ENCODE measurements around the gene R3HCC1L. TPM values are rescaled to one million over a fixed set of nuclear protein-coding genes. Genes with fewer than 3 reads are reported as not detected.

The R3HCC1L gene
- total and polyA plus RNA-seq, 9 of the 15 experiments (the other 6 are each of a cell fraction or from before 2014, with no cell fraction given) = 9.1 to 17.8 (median 12.6) TPM

DNA sequence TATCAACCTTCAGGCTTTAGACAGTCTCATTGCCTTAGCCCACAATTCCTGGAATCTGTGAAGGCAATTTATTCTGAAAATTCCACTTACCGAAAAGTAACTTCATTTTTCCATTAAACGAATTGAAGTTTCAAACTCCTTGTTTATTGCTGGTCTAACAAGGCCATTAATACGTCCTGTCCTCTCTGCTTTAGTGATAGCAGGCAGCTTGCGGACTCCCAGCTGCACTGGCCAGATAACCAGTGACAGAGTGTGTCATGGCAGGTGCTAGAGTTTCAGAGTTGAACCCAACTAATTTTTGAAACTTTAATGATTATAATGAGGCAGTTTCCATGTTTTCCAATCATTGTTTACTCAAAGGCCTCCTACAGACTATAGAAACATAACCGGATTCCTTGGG lies 102.4 kb downstream of the R3HCC1L start (continued):
- TF ChIP-seq, protein P1, sequence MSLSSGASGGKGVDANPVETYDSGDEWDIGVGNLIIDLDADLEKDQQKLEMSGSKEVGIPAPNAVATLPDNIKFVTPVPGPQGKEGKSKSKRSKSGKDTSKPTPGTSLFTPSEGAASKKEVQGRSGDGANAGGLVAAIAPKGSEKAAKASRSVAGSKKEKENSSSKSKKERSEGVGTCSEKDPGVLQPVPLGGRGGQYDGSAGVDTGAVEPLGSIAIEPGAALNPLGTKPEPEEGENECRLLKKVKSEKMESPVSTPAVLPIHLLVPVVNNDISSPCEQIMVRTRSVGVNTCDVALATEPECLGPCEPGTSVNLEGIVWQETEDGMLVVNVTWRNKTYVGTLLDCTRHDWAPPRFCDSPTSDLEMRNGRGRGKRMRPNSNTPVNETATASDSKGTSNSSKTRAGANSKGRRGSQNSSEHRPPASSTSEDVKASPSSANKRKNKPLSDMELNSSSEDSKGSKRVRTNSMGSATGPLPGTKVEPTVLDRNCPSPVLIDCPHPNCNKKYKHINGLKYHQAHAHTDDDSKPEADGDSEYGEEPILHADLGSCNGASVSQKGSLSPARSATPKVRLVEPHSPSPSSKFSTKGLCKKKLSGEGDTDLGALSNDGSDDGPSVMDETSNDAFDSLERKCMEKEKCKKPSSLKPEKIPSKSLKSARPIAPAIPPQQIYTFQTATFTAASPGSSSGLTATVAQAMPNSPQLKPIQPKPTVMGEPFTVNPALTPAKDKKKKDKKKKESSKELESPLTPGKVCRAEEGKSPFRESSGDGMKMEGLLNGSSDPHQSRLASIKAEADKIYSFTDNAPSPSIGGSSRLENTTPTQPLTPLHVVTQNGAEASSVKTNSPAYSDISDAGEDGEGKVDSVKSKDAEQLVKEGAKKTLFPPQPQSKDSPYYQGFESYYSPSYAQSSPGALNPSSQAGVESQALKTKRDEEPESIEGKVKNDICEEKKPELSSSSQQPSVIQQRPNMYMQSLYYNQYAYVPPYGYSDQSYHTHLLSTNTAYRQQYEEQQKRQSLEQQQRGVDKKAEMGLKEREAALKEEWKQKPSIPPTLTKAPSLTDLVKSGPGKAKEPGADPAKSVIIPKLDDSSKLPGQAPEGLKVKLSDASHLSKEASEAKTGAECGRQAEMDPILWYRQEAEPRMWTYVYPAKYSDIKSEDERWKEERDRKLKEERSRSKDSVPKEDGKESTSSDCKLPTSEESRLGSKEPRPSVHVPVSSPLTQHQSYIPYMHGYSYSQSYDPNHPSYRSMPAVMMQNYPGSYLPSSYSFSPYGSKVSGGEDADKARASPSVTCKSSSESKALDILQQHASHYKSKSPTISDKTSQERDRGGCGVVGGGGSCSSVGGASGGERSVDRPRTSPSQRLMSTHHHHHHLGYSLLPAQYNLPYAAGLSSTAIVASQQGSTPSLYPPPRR (CRISPR knock-in tag; IDR thresholded peaks at IDR 0.05; ENCODE audit: borderline replicate concordance) = no peak
- TF ChIP-seq, protein P2, sequence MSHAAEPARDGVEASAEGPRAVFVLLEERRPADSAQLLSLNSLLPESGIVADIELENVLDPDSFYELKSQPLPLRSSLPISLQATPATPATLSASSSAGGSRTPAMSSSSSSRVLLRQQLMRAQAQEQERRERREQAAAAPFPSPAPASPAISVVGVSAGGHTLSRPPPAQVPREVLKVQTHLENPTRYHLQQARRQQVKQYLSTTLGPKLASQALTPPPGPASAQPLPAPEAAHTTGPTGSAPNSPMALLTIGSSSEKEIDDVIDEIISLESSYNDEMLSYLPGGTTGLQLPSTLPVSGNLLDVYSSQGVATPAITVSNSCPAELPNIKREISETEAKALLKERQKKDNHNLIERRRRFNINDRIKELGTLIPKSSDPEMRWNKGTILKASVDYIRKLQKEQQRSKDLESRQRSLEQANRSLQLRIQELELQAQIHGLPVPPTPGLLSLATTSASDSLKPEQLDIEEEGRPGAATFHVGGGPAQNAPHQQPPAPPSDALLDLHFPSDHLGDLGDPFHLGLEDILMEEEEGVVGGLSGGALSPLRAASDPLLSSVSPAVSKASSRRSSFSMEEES (CRISPR knock-in tag; IDR thresholded peaks at IDR 0.05) = no peak
- TF ChIP-seq LARP7 (IDR thresholded peaks at IDR 0.05) (no peak), TCF7L2 (IDR thresholded peaks at IDR 0.05; ENCODE audit: low read depth, low read length) (no peak), NONO (IDR thresholded peaks at IDR 0.05; ENCODE audit: low read depth in 2 of 2, low read length in 1 of 2) (no peak), ZNF23 (CRISPR knock-in tag; IDR thresholded peaks at IDR 0.05) (no peak)
- TF ChIP-seq, protein P3, sequence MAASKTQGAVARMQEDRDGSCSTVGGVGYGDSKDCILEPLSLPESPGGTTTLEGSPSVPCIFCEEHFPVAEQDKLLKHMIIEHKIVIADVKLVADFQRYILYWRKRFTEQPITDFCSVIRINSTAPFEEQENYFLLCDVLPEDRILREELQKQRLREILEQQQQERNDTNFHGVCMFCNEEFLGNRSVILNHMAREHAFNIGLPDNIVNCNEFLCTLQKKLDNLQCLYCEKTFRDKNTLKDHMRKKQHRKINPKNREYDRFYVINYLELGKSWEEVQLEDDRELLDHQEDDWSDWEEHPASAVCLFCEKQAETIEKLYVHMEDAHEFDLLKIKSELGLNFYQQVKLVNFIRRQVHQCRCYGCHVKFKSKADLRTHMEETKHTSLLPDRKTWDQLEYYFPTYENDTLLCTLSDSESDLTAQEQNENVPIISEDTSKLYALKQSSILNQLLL (CRISPR knock-in tag; IDR thresholded peaks at IDR 0.05; ENCODE audit: borderline replicate concordance) = no peak
- TF ChIP-seq, protein P4, sequence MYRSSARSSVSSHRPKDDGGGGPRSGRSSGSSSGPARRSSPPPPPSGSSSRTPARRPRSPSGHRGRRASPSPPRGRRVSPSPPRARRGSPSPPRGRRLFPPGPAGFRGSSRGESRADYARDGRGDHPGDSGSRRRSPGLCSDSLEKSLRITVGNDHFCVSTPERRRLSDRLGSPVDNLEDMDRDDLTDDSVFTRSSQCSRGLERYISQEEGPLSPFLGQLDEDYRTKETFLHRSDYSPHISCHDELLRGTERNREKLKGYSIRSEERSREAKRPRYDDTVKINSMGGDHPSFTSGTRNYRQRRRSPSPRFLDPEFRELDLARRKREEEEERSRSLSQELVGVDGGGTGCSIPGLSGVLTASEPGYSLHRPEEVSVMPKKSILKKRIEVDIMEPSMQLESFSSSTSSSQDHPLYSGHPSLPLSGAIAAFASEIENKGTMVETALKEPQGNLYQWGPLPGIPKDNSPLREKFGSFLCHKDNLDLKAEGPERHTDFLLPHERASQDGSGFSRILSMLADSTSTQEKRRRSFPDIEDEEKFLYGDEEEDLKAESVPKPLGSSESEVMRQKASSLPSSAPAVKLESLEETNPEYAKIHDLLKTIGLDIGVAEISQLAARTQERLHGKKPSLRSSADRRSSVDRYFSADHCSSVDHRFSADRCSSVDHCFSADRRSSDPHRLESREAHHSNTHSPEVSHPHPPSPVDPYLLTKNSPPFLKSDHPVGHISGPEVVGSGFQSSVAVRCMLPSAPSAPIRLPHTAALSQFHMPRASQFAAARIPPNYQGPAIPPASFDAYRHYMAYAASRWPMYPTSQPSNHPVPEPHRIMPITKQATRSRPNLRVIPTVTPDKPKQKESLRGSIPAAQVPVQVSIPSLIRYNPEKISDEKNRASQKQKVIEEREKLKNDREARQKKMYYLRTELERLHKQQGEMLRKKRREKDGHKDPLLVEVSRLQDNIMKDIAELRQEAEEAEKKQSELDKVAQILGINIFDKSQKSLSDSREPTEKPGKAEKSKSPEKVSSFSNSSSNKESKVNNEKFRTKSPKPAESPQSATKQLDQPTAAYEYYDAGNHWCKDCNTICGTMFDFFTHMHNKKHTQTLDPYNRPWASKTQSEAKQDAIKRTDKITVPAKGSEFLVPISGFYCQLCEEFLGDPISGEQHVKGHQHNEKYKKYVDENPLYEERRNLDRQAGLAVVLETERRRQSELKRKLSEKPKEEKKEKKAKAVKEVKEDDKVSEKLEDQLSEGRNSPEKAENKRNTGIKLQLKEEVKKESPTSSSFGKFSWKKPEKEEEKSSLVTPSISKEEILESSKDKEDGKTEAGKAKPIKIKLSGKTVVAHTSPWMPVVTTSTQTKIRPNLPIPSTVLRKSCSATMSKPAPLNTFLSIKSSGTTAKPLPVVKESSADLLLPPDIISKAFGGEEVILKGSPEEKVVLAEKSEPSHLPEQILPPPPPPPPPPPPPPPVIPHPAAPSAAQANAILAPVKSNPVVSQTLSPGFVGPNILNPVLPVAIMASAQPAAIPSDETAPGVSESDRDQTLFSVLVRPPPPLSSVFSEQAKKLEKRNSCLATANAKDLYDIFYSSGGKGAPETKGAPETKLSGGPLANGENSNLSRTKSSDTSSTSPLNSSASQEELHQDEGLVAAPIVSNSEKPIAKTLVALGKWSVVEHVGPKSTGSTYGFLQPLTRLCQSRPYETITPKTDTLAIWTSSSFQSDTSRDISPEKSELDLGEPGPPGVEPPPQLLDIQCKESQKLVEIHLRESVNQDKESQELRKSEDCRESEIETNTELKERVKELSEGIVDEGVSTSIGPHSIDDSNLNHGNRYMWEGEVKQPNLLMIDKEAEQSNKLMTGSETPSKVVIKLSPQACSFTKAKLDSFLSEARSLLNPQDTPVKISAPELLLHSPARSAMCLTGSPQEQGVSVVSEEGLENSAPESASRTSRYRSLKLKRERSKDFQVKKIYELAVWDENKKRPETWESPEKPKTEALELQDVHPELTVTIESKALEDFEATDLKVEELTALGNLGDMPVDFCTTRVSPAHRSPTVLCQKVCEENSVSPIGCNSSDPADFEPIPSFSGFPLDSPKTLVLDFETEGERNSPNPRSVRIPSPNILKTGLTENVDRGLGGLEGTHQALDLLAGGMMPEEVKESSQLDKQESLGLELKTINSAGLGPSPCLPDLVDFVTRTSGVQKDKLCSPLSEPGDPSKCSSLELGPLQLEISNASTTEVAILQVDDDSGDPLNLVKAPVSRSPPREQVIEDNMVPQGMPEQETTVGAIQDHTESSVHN (IDR thresholded peaks at IDR 0.05; ENCODE audit: borderline replicate concordance in 1 of 2, low read depth in 1 of 2) = no peak
